Tibial nerve (tissue), 4 donors: ENCODE data around the gene SLC2A5. TPM values are rescaled to one million over a fixed set of nuclear protein-coding genes. Genes with fewer than 3 reads are reported as not detected.

Source experiments
- DNase-seq, 2 donors: peaks; one replicate each; pipeline ENCODE4 v3.0.0-alpha.2; 2019; ENCODE audit warnings: low spot score in 2 of 2
- H3K27ac ChIP-seq, 4 donors: fragments of 200-600 bp; sonication (generic) in 3 of 4; one replicate each; pipeline ENCODE4 v1.5.1; 2017 to 2019; ENCODE audit warnings: mild to moderate bottlenecking in 1 of 4
- H3K27me3 ChIP-seq, 2 donors: fragments of 200-600 bp; sonication (generic) in 1 of 2; one replicate each; pipeline versions ENCODE4 v1.5.1 to v1.6.0; 2017 to 2019
- H3K36me3 ChIP-seq, 3 donors: fragments of 200-600 bp; sonication (generic); one replicate each; pipeline ENCODE4 v1.5.1; 2018 to 2019
- H3K4me1 ChIP-seq, 4 donors: fragments of 200-600 bp; sonication (generic) in 3 of 4; one replicate each; pipeline ENCODE4 v1.5.1; 2017 to 2019
- H3K4me3 ChIP-seq, 4 donors: fragments of 200-600 bp; sonication (generic) in 3 of 4; one replicate each; pipeline ENCODE4 v1.5.1; 2017 to 2019; ENCODE audit warnings: mild to moderate bottlenecking in 1 of 4, moderate library complexity in 1 of 4
- H3K9me3 ChIP-seq, 4 donors: fragments of 200-600 bp; sonication (generic) in 3 of 4; one replicate each; pipeline ENCODE4 v1.5.1; 2017 to 2019
- CTCF ChIP-seq, 5 experiments: fragments of 200-600 bp in 3 of 5; fragments of 450-650 bp in 2 of 5; sonication (generic) in 3 of 5; IDR thresholded peaks; one replicate each; pipeline ENCODE4 v1.5.1; 2016 to 2019; ENCODE audit warnings: antibody characterized with exemption in 5 of 5, mild to moderate bottlenecking in 3 of 5, moderate library complexity in 2 of 5
- EP300 ChIP-seq, 2 donors: sonication (generic); formaldehyde crosslinking; IDR thresholded peaks; one replicate each; pipeline ENCODE4 v1.6.1; 2017; ENCODE audit warnings: antibody characterized with exemption in 2 of 2, mild to moderate bottlenecking in 1 of 2
- POLR2A ChIP-seq, 2 donors: fragments of 450-650 bp; IDR thresholded peaks; one replicate each; pipeline ENCODE4 v1.6.1; 2017; ENCODE audit warnings: antibody characterized with exemption in 2 of 2, mild to moderate bottlenecking in 2 of 2, moderate library complexity in 2 of 2
- WGBS, 2 donors: methylation state at CpG; one replicate each; pipeline ENCODE4 v1.1.5; 2018; 5-methylcytosine and 5-hydroxymethylcytosine counted together
- total RNA-seq, 4 donors: library from RNA; depleted of rRNA; stranded (reverse); fragments of >200 nt; gene quantifications; one replicate each; pipeline ENCODE4 v1.1.0, GENCODE V29; 2016

SLC2A5 gene
- total RNA-seq, 4 donors from 2014 or later: 1.9 to 15.7 (median 5.2) TPM

DNA sequence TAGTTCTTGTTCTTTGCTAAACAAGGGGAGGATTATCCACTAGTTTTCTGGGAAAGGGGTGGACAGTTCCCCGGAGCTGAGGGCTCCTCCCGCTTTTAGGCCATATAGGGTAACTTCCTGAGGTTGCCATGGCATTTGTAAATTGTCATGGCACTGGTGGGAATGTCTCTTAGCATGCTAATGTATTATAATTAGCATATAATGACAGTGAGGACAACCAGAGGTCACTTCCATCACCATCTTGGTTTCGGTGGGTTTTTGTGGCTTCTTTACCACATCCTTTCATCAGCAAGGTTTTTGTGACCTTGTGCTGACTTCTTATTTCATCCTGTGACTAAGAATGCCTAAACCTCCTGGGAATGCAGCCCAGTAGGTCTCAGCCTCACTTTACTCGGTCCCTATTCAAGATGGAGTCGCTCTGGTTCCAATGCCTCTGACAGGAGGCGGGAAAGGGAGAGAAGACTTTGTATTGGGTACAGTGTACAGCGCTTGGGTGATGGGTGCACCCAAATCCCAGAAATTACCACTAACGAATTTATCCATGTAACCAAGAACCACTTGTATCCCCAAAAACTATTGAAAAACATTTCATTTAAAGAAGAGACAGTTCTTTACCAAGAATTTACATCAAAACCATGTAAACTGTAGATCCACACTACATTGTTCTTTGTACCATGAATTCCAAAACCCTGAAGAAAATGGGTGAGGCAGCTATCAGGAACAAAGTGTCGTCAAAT, 8.7 kb upstream of the SLC2A5 start:
- no peaks in the 10 kb centered on the region for H3K9me3 ChIP-seq
- 73 to 78% methylated on average over 9 of the region's 9 CpGs for WGBS, 2 donors
- no peaks in the 10 kb centered on the region for H3K27me3 ChIP-seq
- no peaks in the 10 kb centered on the region for H3K36me3 ChIP-seq
- H3K27ac ChIP-seq: peak overlapping the region in 1 of 4 donors; percentile 30
- no peak overlapping the region for H3K4me3 ChIP-seq
- peaks cover 0 to 14% (median 0%) of the 10 kb centered on the region in 4 donors for H3K4me1 ChIP-seq
- no peak for TF ChIP-seq EP300 (IDR thresholded peaks at IDR 0.05)
- no peak for TF ChIP-seq POLR2A (IDR thresholded peaks at IDR 0.05)
- no peak for TF ChIP-seq CTCF (IDR thresholded peaks at IDR 0.05)
- DNase-seq: no peak

- Histone ChIP-seq H3K27me3 (no peaks in the 10 kb centered on the region), H3K27ac (peak overlapping the region in 1 of 4 donors; percentile 10), H3K4me1 (peaks cover 0 to 14% (median 3%) of the 10 kb centered on the region in 4 donors), H3K36me3 (no peaks in the 10 kb centered on the region), H3K9me3 (no peaks in the 10 kb centered on the region), H3K4me3 (no peak overlapping the region)
- WGBS, 2 donors: 47% methylated on average over 5 of the region's 5 CpGs
- no peak for DNase-seq
- no peak for TF ChIP-seq CTCF (IDR thresholded peaks at IDR 0.05)
- no peak for TF ChIP-seq POLR2A (IDR thresholded peaks at IDR 0.05)
- TF ChIP-seq EP300 (IDR thresholded peaks at IDR 0.05): no peak
These were observed 5.6 kb upstream of the SLC2A5 start for GRCh38 chr1:9075022-9075421.

- WGBS, 2 donors: 75 to 86% methylated on average over 3 of the region's 3 CpGs
- TF ChIP-seq POLR2A (IDR thresholded peaks at IDR 0.05) (no peak), EP300 (IDR thresholded peaks at IDR 0.05) (no peak), CTCF (IDR thresholded peaks at IDR 0.05) (no peak)
- no peaks in the 10 kb centered on the region for H3K9me3 ChIP-seq
- no peaks in the 10 kb centered on the region for H3K27me3 ChIP-seq
- H3K4me1 ChIP-seq: peaks cover 0 to 19% (median 14%) of the 10 kb centered on the region in 4 donors
- H3K27ac ChIP-seq: no peak overlapping the region
- DNase-seq: no peak
- no peak overlapping the region for H3K4me3 ChIP-seq
- H3K36me3 ChIP-seq: no peaks in the 10 kb centered on the region
These were observed 3.7 kb upstream of the SLC2A5 start for GRCh38 chr1:9073143-9073542.

- TF ChIP-seq POLR2A (IDR thresholded peaks at IDR 0.05) (no peak), EP300 (IDR thresholded peaks at IDR 0.05) (no peak), CTCF (IDR thresholded peaks at IDR 0.05) (no peak)
- no peaks in the 10 kb centered on the region for H3K27me3 ChIP-seq
- no peak for DNase-seq
- peaks cover 0 to 19% (median 12%) of the 10 kb centered on the region in 4 donors for H3K4me1 ChIP-seq
- H3K9me3 ChIP-seq: no peaks in the 10 kb centered on the region
- 81 to 91% methylated on average over 33 to 41 of the region's 50 CpGs for WGBS, 2 donors
- H3K27ac ChIP-seq: no peak overlapping the region
- H3K4me3 ChIP-seq: no peak overlapping the region
- H3K36me3 ChIP-seq: no peaks in the 10 kb centered on the region
These were observed 2.3 kb upstream of the SLC2A5 start for GRCh38 chr1:9071554-9072235.

GRCh38 chr1:9070486-9070885, 1.1 kb upstream of the SLC2A5 start:
- Histone ChIP-seq H3K36me3 (no peaks in the 10 kb centered on the region), H3K27ac (peak overlapping the region in 2 of 4 donors; percentile 72 to 74), H3K27me3 (no peaks in the 10 kb centered on the region), H3K4me3 (no peak overlapping the region), H3K9me3 (no peaks in the 10 kb centered on the region), H3K4me1 (peaks cover 0 to 22% (median 12%) of the 10 kb centered on the region in 4 donors)
- 66 to 71% methylated on average over 7 of the region's 7 CpGs for WGBS, 2 donors
- no peak for TF ChIP-seq EP300 (IDR thresholded peaks at IDR 0.05)
- DNase-seq: no peak
